ENCODE measurements around the gene MTHFD2. TPM values are rescaled to one million over a fixed set of nuclear protein-coding genes. Genes with fewer than 3 reads are reported as not detected.

MTHFD2 gene
- total RNA-seq, 4 donors from 2014 or later: 15.1 to 24.8 (median 16.2) TPM

- H3K27me3 ChIP-seq: no peaks in the 10 kb centered on the region
- H3K9me3 ChIP-seq: no peaks in the 10 kb centered on the region
- H3K4me3 ChIP-seq: no peak overlapping the region
- no peaks in the 10 kb centered on the region for H3K36me3 ChIP-seq
- H3K27ac ChIP-seq: no peak overlapping the region
- H3K4me1 ChIP-seq: no peaks in the 10 kb centered on the region
- DNase-seq: peak; percentile 41 to 79 (median 68)
- no peak for TF ChIP-seq POLR2A (IDR thresholded peaks at IDR 0.05)
- TF ChIP-seq, protein P1, sequence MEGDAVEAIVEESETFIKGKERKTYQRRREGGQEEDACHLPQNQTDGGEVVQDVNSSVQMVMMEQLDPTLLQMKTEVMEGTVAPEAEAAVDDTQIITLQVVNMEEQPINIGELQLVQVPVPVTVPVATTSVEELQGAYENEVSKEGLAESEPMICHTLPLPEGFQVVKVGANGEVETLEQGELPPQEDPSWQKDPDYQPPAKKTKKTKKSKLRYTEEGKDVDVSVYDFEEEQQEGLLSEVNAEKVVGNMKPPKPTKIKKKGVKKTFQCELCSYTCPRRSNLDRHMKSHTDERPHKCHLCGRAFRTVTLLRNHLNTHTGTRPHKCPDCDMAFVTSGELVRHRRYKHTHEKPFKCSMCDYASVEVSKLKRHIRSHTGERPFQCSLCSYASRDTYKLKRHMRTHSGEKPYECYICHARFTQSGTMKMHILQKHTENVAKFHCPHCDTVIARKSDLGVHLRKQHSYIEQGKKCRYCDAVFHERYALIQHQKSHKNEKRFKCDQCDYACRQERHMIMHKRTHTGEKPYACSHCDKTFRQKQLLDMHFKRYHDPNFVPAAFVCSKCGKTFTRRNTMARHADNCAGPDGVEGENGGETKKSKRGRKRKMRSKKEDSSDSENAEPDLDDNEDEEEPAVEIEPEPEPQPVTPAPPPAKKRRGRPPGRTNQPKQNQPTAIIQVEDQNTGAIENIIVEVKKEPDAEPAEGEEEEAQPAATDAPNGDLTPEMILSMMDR (IDR thresholded peaks at IDR 0.05): peak; percentile 58 to 80 (median 74)
These were observed 51.8 kb downstream of the MTHFD2 start for GRCh38 chr2:74250189-74250631.

GRCh38 chr2:74252036-74252435 lies 53.6 kb downstream of the MTHFD2 start:
- no peak overlapping the region for H3K4me3 ChIP-seq
- no peaks in the 10 kb centered on the region for H3K4me1 ChIP-seq
- no peaks in the 10 kb centered on the region for H3K9me3 ChIP-seq
- no peaks in the 10 kb centered on the region for H3K36me3 ChIP-seq
- TF ChIP-seq, protein P1 (IDR thresholded peaks at IDR 0.05): no peak
- TF ChIP-seq POLR2A (IDR thresholded peaks at IDR 0.05): no peak
- peak in 1 of 3 donors; percentile 41 for DNase-seq
- H3K27me3 ChIP-seq: no peaks in the 10 kb centered on the region
- H3K27ac ChIP-seq: no peak overlapping the region

GRCh38 chr2:74252862-74253261 lies 54.4 kb downstream of the MTHFD2 start:
- H3K27ac ChIP-seq: no peak overlapping the region
- no peaks in the 10 kb centered on the region for H3K36me3 ChIP-seq
- no peak for DNase-seq
- no peaks in the 10 kb centered on the region for H3K9me3 ChIP-seq
- no peaks in the 10 kb centered on the region for H3K27me3 ChIP-seq
- H3K4me1 ChIP-seq: no peaks in the 10 kb centered on the region
- TF ChIP-seq, protein P1 (IDR thresholded peaks at IDR 0.05): no peak
- TF ChIP-seq POLR2A (IDR thresholded peaks at IDR 0.05): no peak
- H3K4me3 ChIP-seq: no peak overlapping the region

DNA sequence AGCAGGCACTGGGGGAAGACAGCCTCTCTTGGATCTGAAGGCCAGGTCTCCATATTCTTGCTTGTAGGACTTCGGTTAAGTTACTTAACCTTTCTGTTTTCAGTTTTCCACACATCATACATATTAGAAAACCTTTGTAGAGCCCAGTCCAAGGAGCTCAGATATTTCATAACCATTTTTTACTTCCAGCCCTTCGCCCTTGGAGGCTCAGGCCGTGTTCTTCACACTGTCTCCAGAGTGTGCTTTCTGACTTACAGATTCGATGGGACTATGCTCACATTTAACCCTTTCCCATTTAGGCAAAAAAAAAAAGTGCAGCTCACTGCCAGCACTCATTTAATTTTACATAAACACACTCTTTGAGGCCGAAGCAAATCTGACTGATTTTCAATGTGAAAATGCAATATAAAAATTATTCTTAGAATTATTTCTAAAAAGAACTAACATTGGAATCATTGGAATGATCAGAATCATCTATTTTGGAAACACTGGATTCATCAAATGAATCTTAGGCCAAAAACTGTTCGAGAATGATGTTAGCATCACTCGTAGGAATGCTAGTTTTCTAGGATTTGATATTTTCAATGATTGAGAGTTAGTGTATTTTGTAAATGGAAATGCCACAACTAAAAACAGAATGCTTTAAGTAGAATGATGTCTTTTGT lies 55.0 kb downstream of the MTHFD2 start:
- TF ChIP-seq, protein P1 (IDR thresholded peaks at IDR 0.05): no peak
- no peak for TF ChIP-seq POLR2A (IDR thresholded peaks at IDR 0.05)
- no peaks in the 10 kb centered on the region for H3K36me3 ChIP-seq
- H3K4me3 ChIP-seq: no peak overlapping the region
- no peaks in the 10 kb centered on the region for H3K9me3 ChIP-seq
- H3K27ac ChIP-seq: no peak overlapping the region
- H3K4me1 ChIP-seq: no peaks in the 10 kb centered on the region
- H3K27me3 ChIP-seq: no peaks in the 10 kb centered on the region
- DNase-seq: peak in 1 of 3 donors; percentile 13

GRCh38 chr2:74253971-74254310 lies 55.5 kb downstream of the MTHFD2 start:
- no peak overlapping the region for H3K27ac ChIP-seq
- H3K27me3 ChIP-seq: no peaks in the 10 kb centered on the region
- peak in 1 of 3 donors; percentile 23 for DNase-seq
- H3K4me1 ChIP-seq: no peaks in the 10 kb centered on the region
- TF ChIP-seq POLR2A (IDR thresholded peaks at IDR 0.05): no peak
- TF ChIP-seq, protein P1 (IDR thresholded peaks at IDR 0.05): no peak
- H3K4me3 ChIP-seq: no peak overlapping the region
- no peaks in the 10 kb centered on the region for H3K9me3 ChIP-seq
- no peaks in the 10 kb centered on the region for H3K36me3 ChIP-seq

All from Peyer's patch (tissue), 4 donors.